Astrocyte of the cerebellum (primary cell): Measurements from ENCODE around the gene TRIM50.

Source experiments
- DNase-seq: peaks from one replicate; pipeline ENCODE4 v3.0.0-alpha.2; 2011; ENCODE audit warnings: low read depth
- H3K4me3 ChIP-seq: 2 replicates; pipeline ENCODE4 v1.5.1; 2011; ENCODE audit warnings: mild to moderate bottlenecking, low read depth, low read length, moderate library complexity
- CTCF ChIP-seq: IDR thresholded peaks from 2 replicates; pipeline ENCODE4 v1.5.1; 2012; ENCODE audit warnings: low read length, low read depth, moderate library complexity, mild to moderate bottlenecking; ENCODE audit errors: missing control alignments
- in situ Hi-C: cut with HindIII; loops from 2 replicates; pipeline ENCODE4 v1.10.0; 2017; ENCODE audit warnings: low sequenced_read_pairs

The TRIM50 gene

GRCh38 chr7:73351447-73352167, 23.7 kb upstream of the TRIM50 start:
- DNase-seq, result no peak
- no peak overlapping the region for H3K4me3 ChIP-seq
- TF ChIP-seq CTCF, result no peak
- in situ Hi-C loops, result loop anchor here (10.0 kb wide), 1 partner anchor 93 kb away; no protein-coding TSS in a partner anchor

GRCh38 chr7:73350306-73351068, 22.6 kb upstream of the TRIM50 start:
- H3K4me3 ChIP-seq, result no peak overlapping the region
- in situ Hi-C loops, result loop anchor here (10.0 kb wide), 1 partner anchor 94 kb away; no protein-coding TSS in a partner anchor
- TF ChIP-seq CTCF, result no peak
- no peak for DNase-seq

GRCh38 chr7:73349763-73350162, 21.9 kb upstream of the TRIM50 start:
- TF ChIP-seq CTCF, result no peak
- no peak overlapping the region for H3K4me3 ChIP-seq
- no peak for DNase-seq
- in situ Hi-C loops, result loop anchor here (10.0 kb wide), 1 partner anchor 95 kb away; no protein-coding TSS in a partner anchor

- TF ChIP-seq CTCF, result no peak
- DNase-seq, result no peak
- in situ Hi-C loops, result no loop called here
- no peak overlapping the region for H3K4me3 ChIP-seq
Observed at GRCh38 chr7:73345951-73346350, 18.1 kb upstream of the TRIM50 start.

- no peak overlapping the region for H3K4me3 ChIP-seq
- in situ Hi-C loops, result no loop called here
- TF ChIP-seq CTCF, result no peak
Observed at GRCh38 chr7:73345538-73345937, 17.7 kb upstream of the TRIM50 start.

GRCh38 chr7:73343671-73344380, 15.9 kb upstream of the TRIM50 start:
- in situ Hi-C loops, result no loop called here
- DNase-seq, result no peak
- no peak overlapping the region for H3K4me3 ChIP-seq
- TF ChIP-seq CTCF, result no peak

More at GRCh38 chr7:73345538-73345937, 17.7 kb upstream of the TRIM50 start:
- no peak for DNase-seq
